Measurements from ENCODE around the gene USP17L26.
"Not testable (repeated sequence)": the region's sequence is repeated elsewhere in the genome, so short reads cannot be mapped to it uniquely, and the experiment has no call there.

- TF ChIP-seq EZH2phosphoT487 (IDR thresholded peaks at IDR 0.05; ENCODE audit: borderline replicate concordance, low read length), result not testable (repeated sequence)
- peak; percentile 43 for TF ChIP-seq CTCF (IDR thresholded peaks at IDR 0.05; ENCODE audit: low read depth, low read length, poor library complexity, severe bottlenecking)
These were observed 46.6 kb downstream of the USP17L26 start for GRCh38 chr4:9381012-9381534.

Measured in DOHH2 (cell line).